ENCODE results near the gene HAPLN1. TPM values are rescaled to one million over a fixed set of nuclear protein-coding genes. Genes with fewer than 3 reads are reported as not detected.

Gene HAPLN1
- total RNA-seq, 1 donor from 2014 or later, result not detected

DNA sequence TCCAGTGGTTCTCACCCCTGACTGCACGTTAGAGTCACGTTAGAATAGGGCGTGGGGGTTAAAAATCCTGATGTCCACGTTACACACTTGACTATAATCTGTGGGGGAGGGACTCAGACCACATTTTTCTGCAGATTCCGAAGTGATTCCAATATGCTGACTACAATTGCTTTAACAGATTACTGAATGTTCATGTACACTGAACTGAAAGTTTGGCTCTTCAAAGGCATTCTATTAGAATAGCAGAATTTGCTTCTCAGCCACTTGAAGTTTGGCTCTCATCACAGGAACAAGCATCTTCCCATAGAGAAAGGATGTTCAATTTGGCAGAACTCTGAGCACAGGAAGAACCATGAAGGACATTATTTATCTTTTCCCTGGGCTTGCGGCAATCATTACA, 84.5 kb downstream of the HAPLN1 start:
- TF ChIP-seq CTCF (IDR thresholded peaks at IDR 0.05; ENCODE audit: insufficient read depth, low read length, poor library complexity, severe bottlenecking), result no peak
- Histone ChIP-seq H3K27me3 (ENCODE audit: control insufficient read depth, insufficient read depth, low read length) (no peaks in the 10 kb centered on the region), H3K36me3 (ENCODE audit: control insufficient read depth, insufficient read depth, low read length) (no peaks in the 10 kb centered on the region), H3K4me3 (ENCODE audit: low read depth, low read length) (no peak overlapping the region)
- no peak for DNase-seq (ENCODE audit: low read depth)

- DNase-seq (ENCODE audit: low read depth), result no peak
- TF ChIP-seq CTCF (IDR thresholded peaks at IDR 0.05; ENCODE audit: insufficient read depth, low read length, poor library complexity, severe bottlenecking), result no peak
- H3K4me3 ChIP-seq (ENCODE audit: low read depth, low read length), result no peak overlapping the region
- no peaks in the 10 kb centered on the region for H3K36me3 ChIP-seq (ENCODE audit: control insufficient read depth, insufficient read depth, low read length)
- no peaks in the 10 kb centered on the region for H3K27me3 ChIP-seq (ENCODE audit: control insufficient read depth, insufficient read depth, low read length)
Measured at GRCh38 chr5:83633285-83633684, 87.4 kb downstream of the HAPLN1 start.

- no peak for TF ChIP-seq CTCF (IDR thresholded peaks at IDR 0.05; ENCODE audit: insufficient read depth, low read length, poor library complexity, severe bottlenecking)
- no peaks in the 10 kb centered on the region for H3K27me3 ChIP-seq (ENCODE audit: control insufficient read depth, insufficient read depth, low read length)
- no peak overlapping the region for H3K4me3 ChIP-seq (ENCODE audit: low read depth, low read length)
- peak; percentile 41 for DNase-seq (ENCODE audit: low read depth)
- H3K36me3 ChIP-seq (ENCODE audit: control insufficient read depth, insufficient read depth, low read length), result no peaks in the 10 kb centered on the region
Measured at GRCh38 chr5:83632874-83633273, 87.8 kb downstream of the HAPLN1 start.

- no peaks in the 10 kb centered on the region for H3K27me3 ChIP-seq (ENCODE audit: control insufficient read depth, insufficient read depth, low read length)
- no peak for DNase-seq (ENCODE audit: low read depth)
- H3K4me3 ChIP-seq (ENCODE audit: low read depth, low read length), result no peak overlapping the region
- H3K36me3 ChIP-seq (ENCODE audit: control insufficient read depth, insufficient read depth, low read length), result no peaks in the 10 kb centered on the region
- no peak for TF ChIP-seq CTCF (IDR thresholded peaks at IDR 0.05; ENCODE audit: insufficient read depth, low read length, poor library complexity, severe bottlenecking)
Measured at GRCh38 chr5:83628360-83628759, 92.3 kb downstream of the HAPLN1 start.

DNA sequence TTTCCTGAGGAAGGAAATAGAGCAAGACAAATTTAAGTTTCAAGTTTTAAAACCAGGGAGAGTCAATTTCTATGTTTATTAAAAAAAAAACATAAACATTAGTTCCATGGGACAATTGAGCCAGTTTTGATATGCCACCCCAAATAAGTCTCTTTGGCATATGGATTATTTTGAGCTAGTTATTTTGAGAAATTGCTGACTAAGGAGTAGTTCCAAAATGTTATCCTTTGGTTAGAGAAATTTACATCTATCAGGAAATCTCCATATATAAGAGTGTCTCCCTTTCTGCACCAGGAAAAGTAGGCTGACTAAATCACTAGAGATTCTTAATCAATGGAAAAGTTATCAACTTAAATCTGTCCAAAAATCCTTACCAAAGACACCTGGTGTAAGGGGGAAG, 105.8 kb downstream of the HAPLN1 start:
- no peak for TF ChIP-seq CTCF (IDR thresholded peaks at IDR 0.05; ENCODE audit: insufficient read depth, low read length, poor library complexity, severe bottlenecking)
- no peak for DNase-seq (ENCODE audit: low read depth)
- H3K4me3 ChIP-seq (ENCODE audit: low read depth, low read length), result no peak overlapping the region
- no peaks in the 10 kb centered on the region for H3K36me3 ChIP-seq (ENCODE audit: control insufficient read depth, insufficient read depth, low read length)
- H3K27me3 ChIP-seq (ENCODE audit: control insufficient read depth, insufficient read depth, low read length), result no peaks in the 10 kb centered on the region

- TF ChIP-seq CTCF (IDR thresholded peaks at IDR 0.05; ENCODE audit: insufficient read depth, low read length, poor library complexity, severe bottlenecking), result peak; percentile 78
- peak; percentile 10 for DNase-seq (ENCODE audit: low read depth)
- no peak overlapping the region for H3K4me3 ChIP-seq (ENCODE audit: low read depth, low read length)
- no peaks in the 10 kb centered on the region for H3K36me3 ChIP-seq (ENCODE audit: control insufficient read depth, insufficient read depth, low read length)
- no peaks in the 10 kb centered on the region for H3K27me3 ChIP-seq (ENCODE audit: control insufficient read depth, insufficient read depth, low read length)
Measured at GRCh38 chr5:83608122-83608521, 112.5 kb downstream of the HAPLN1 start.
